DND-41 (cell line): ENCODE data around the gene FAM193B.

Experiments
- CTCF ChIP-seq: IDR thresholded peaks from 2 replicates; pipeline ENCODE4 v1.5.1; 2012; ENCODE audit warnings: borderline replicate concordance, low read length, moderate library complexity, mild to moderate bottlenecking; ENCODE audit not compliant: poor library complexity, severe bottlenecking; ENCODE audit errors: extremely low read depth
- EZH2 ChIP-seq: IDR thresholded peaks from 3 replicates; pipeline ENCODE4 v1.6.1; 2012; ENCODE audit warnings: borderline replicate concordance, low read depth, mild to moderate bottlenecking, moderate library complexity, low read length, inconsistent platforms; ENCODE audit not compliant: severe bottlenecking

- no peak for TF ChIP-seq CTCF
- TF ChIP-seq EZH2, result no peak
These were observed 63.4 kb downstream of the FAM193B start for GRCh38 chr5:177490992-177491391.
